KMS-11 (cell line): ENCODE data around the gene LBR.

ENCODE experiments used
- H2AFZ ChIP-seq: fragments of 200-600 bp; sonication (generic); 2 replicates; pipeline ENCODE4 v1.6.1; 2016; ENCODE audit warnings: antibody characterized with exemption, mixed run types, low read depth
- H3K27ac ChIP-seq: fragments of 200-600 bp; sonication (generic); 2 replicates; pipeline ENCODE4 v1.6.1; 2016; ENCODE audit warnings: mild to moderate bottlenecking, mixed run types
- H3K27me3 ChIP-seq: fragments of 200-600 bp; sonication (generic); 2 replicates; pipeline ENCODE4 v1.6.1; 2017; ENCODE audit warnings: mild to moderate bottlenecking, low read depth, mixed run types, moderate library complexity; ENCODE audit not compliant: insufficient read depth
- H3K36me3 ChIP-seq: fragments of 200-600 bp; sonication (generic); 2 replicates; pipeline ENCODE4 v1.6.1; 2017; ENCODE audit warnings: mild to moderate bottlenecking, mixed run types; ENCODE audit not compliant: insufficient read depth
- H3K4me1 ChIP-seq: fragments of 200-600 bp; sonication (generic); 2 replicates; pipeline ENCODE4 v1.6.1; 2016; ENCODE audit warnings: mild to moderate bottlenecking, low read depth, mixed run types; ENCODE audit not compliant: poor library complexity, severe bottlenecking
- H3K4me2 ChIP-seq: fragments of 200-600 bp; sonication (generic); 2 replicates; pipeline ENCODE4 v1.7.0; 2016; ENCODE audit warnings: mild to moderate bottlenecking, mixed run types
- H3K4me3 ChIP-seq: fragments of 200-600 bp; sonication (generic); IDR thresholded peaks from 2 replicates; pipeline ENCODE4 v1.6.1; 2017; ENCODE audit warnings: low read depth, low read length, mixed read lengths; ENCODE audit not compliant: insufficient read depth
- H3K79me2 ChIP-seq: fragments of 200-600 bp; sonication (generic); 2 replicates; pipeline ENCODE4 v1.6.1; 2016; ENCODE audit warnings: low read depth, mixed run types; ENCODE audit not compliant: insufficient read depth
- H3K9ac ChIP-seq: fragments of 200-600 bp; sonication (generic); 2 replicates; pipeline ENCODE4 v1.6.1; 2016; ENCODE audit warnings: mild to moderate bottlenecking, mixed run types
- H4K20me1 ChIP-seq: fragments of 200-600 bp; sonication (generic); 2 replicates; pipeline ENCODE4 v1.6.1; 2016; ENCODE audit warnings: mild to moderate bottlenecking, mixed run types; ENCODE audit not compliant: insufficient read depth
- CTCF ChIP-seq: fragments of 200-600 bp; sonication (generic); conservative IDR thresholded peaks from 2 replicates; pipeline ENCODE4 v1.6.1; 2017; ENCODE audit warnings: low read depth, mild to moderate bottlenecking, antibody characterized with exemption, low read length, moderate library complexity, mixed read lengths

LBR gene

GRCh38 chr1:225462714-225463574 lies 35.1 kb upstream of the LBR start:
- Histone ChIP-seq H3K36me3 (no peaks in the 10 kb centered on the region), H3K4me2 (no peak overlapping the region), H3K79me2 (no peaks in the 10 kb centered on the region), H3K4me3 (no peak overlapping the region), H3K9ac (no peak overlapping the region), H3K27ac (no peak overlapping the region), H2AFZ (no peak overlapping the region), H3K27me3 (no peaks in the 10 kb centered on the region), H4K20me1 (no peaks in the 10 kb centered on the region), H3K4me1 (peaks cover 9% of the 10 kb centered on the region)
- TF ChIP-seq CTCF: no peak

- Histone ChIP-seq H3K4me3 (no peak overlapping the region), H3K4me1 (peaks cover 6% of the 10 kb centered on the region), H2AFZ (no peak overlapping the region), H3K27ac (no peak overlapping the region), H3K27me3 (no peaks in the 10 kb centered on the region), H3K36me3 (no peaks in the 10 kb centered on the region), H3K9ac (no peak overlapping the region), H4K20me1 (no peaks in the 10 kb centered on the region), H3K4me2 (no peak overlapping the region), H3K79me2 (no peaks in the 10 kb centered on the region)
- TF ChIP-seq CTCF: no peak
Measured at GRCh38 chr1:225462429-225462713, 34.5 kb upstream of the LBR start.

GRCh38 chr1:225461533-225462428 lies 33.9 kb upstream of the LBR start:
- H2AFZ ChIP-seq: no peak overlapping the region
- no peak for TF ChIP-seq CTCF
- H3K27me3 ChIP-seq: no peaks in the 10 kb centered on the region
- H3K4me3 ChIP-seq: no peak overlapping the region
- no peak overlapping the region for H3K9ac ChIP-seq
- H3K36me3 ChIP-seq: no peaks in the 10 kb centered on the region
- H3K27ac ChIP-seq: no peak overlapping the region
- H3K79me2 ChIP-seq: no peaks in the 10 kb centered on the region
- H3K4me1 ChIP-seq: peaks cover 4% of the 10 kb centered on the region
- no peaks in the 10 kb centered on the region for H4K20me1 ChIP-seq
- H3K4me2 ChIP-seq: no peak overlapping the region

- Histone ChIP-seq H3K36me3 (no peaks in the 10 kb centered on the region), H4K20me1 (no peaks in the 10 kb centered on the region), H3K4me1 (no peaks in the 10 kb centered on the region), H3K27me3 (no peaks in the 10 kb centered on the region), H3K4me2 (no peak overlapping the region), H2AFZ (no peak overlapping the region), H3K27ac (no peak overlapping the region), H3K79me2 (no peaks in the 10 kb centered on the region), H3K4me3 (no peak overlapping the region), H3K9ac (no peak overlapping the region)
- no peak for TF ChIP-seq CTCF
Measured at GRCh38 chr1:225460737-225461532, 33.1 kb upstream of the LBR start.
